Retinal pigment epithelial cell (primary cell): ENCODE results near the gene CD6.

Experiments used
- DNase-seq: peaks from one replicate; pipeline ENCODE4 v3.0.0-alpha.2; 2010; ENCODE audit warnings: low read depth
- H3K4me3 ChIP-seq: 2 replicates; pipeline ENCODE4 v1.5.1; 2011; ENCODE audit warnings: mild to moderate bottlenecking, low read length, control low read depth, moderate library complexity
- TF ChIP-seq, protein P1 (sequence below): conservative IDR thresholded peaks from 2 replicates; pipeline ENCODE4 v1.5.1; 2011; ENCODE audit warnings: low read depth, low read length, control low read depth, inconsistent platforms

CD6 gene

GRCh38 chr11:60974726-60975125 is 3.2 kb downstream of the CD6 start:
- TF ChIP-seq, protein P1, sequence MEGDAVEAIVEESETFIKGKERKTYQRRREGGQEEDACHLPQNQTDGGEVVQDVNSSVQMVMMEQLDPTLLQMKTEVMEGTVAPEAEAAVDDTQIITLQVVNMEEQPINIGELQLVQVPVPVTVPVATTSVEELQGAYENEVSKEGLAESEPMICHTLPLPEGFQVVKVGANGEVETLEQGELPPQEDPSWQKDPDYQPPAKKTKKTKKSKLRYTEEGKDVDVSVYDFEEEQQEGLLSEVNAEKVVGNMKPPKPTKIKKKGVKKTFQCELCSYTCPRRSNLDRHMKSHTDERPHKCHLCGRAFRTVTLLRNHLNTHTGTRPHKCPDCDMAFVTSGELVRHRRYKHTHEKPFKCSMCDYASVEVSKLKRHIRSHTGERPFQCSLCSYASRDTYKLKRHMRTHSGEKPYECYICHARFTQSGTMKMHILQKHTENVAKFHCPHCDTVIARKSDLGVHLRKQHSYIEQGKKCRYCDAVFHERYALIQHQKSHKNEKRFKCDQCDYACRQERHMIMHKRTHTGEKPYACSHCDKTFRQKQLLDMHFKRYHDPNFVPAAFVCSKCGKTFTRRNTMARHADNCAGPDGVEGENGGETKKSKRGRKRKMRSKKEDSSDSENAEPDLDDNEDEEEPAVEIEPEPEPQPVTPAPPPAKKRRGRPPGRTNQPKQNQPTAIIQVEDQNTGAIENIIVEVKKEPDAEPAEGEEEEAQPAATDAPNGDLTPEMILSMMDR: no peak
- H3K4me3 ChIP-seq: no peak overlapping the region
- DNase-seq: no peak

- DNase-seq: no peak
- TF ChIP-seq, protein P1: no peak
- H3K4me3 ChIP-seq: no peak overlapping the region
Measured at GRCh38 chr11:60977224-60977623, 5.7 kb downstream of the CD6 start.

DNA sequence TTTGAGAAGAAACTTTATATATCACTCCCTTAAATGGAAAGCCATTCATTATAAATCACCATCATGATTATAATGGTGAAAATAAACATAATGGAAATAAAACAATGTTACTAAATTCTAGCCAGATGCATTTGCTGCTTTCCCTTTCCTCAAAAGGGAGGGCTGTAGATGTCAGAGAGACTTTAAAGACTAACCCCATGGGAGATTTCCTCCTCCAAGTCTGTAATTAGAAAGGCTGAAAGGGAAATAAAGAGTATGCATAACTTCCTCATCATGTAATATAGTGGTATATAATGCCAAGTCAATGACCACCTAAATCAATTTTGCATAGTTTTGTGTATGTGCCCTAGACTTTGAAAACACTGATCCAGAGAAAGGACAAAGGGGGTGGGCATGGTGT is 6.4 kb downstream of the CD6 start:
- TF ChIP-seq, protein P1: no peak
- no peak for DNase-seq
- no peak overlapping the region for H3K4me3 ChIP-seq

DNA sequence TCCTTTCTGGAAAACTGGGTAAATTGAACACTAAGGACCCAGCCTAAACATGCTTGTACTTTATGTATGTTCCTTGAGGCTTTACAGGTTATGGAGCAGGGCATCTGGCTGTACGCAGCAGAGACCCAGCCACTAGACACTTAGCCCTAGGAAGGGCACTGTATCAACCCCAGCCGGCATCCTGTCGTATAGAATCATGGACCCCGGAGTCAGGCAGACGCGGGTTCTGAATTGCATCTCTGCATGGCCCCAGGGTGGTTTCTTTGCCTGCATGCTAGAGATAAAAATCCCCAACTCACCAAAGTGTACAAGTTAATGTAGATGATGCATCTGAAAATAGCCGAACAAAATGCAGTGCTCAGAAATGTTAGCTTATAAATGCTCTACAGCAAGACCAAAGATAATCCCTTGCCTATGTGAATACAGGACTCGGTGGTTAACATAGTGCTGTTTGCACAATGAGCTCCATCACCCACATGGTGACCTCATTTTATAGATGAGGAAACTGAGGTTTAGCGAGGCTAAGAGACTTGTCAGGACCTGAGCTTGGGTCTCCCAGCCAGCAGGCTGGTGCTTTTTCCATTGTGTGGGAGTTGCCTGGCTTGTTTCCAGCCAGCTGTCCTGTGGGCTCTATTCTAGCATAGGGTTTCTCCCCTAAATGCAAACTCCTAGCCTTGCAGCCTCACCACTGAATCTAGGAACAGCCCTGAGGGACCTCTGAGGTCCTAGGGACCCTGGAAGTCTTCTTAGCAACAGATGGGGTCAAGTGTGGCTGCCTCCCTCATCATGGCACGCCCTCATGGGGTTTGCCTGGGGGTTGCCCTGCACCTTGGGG is 7.3 kb downstream of the CD6 start:
- no peak overlapping the region for H3K4me3 ChIP-seq
- no peak for DNase-seq
- TF ChIP-seq, protein P1: no peak

DNA sequence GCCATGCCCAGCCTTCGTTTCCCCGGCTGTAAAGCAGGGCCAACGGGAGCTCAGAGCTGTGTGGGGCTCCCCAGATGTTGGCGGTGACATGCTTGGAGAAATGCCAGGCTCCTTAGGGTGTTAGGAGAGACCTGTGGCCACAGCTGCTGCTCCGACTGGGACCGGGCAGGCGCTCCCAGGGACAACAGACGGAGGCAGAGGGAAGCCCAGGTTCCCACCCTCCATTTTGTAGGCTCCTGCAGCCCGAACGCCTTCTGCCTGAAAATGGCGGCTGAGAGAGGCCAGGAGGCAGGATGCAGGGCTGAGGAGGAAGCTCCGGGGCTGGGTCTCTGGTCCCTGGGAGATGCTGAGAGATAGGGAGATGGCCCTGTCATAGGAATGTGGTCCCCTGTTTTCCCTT is 10.0 kb downstream of the CD6 start:
- TF ChIP-seq, protein P1: no peak
- H3K4me3 ChIP-seq: no peak overlapping the region

DNA sequence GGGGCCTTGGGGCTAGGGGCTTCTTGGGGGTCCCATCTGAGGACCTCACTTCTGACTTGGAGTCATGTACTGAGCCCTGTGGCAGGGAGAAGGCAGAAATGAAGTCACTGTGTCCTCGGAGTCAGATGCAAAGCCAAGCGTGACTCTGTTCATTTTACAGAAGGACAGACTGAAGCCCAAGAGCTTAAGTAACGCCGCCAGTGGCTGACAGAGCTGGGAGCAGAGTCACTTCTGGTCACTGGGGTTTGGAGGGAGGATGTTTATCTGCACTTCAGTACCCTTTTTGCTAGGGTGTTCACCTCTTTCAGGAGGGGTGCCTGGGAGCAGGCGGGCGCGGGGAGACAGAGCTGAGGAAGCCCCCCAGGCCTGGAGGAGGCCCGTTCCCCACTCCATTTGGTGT is 10.7 kb downstream of the CD6 start:
- TF ChIP-seq, protein P1: no peak
- no peak overlapping the region for H3K4me3 ChIP-seq
- DNase-seq: no peak

More for the DNA sequence above, 10.0 kb downstream of the CD6 start:
- no peak for DNase-seq

- H3K4me3 ChIP-seq: no peak overlapping the region
Measured at GRCh38 chr11:60984149-60984548, 12.7 kb downstream of the CD6 start.

More at GRCh38 chr11:60984149-60984548, 12.7 kb downstream of the CD6 start:
- no peak for DNase-seq
- TF ChIP-seq, protein P1: no peak
